AG09309 (cell line): ENCODE results near the gene FCGR3B.
"Not testable (repeated sequence)": the region's sequence is repeated elsewhere in the genome, so short reads cannot be mapped to it uniquely, and the experiment has no call there.

Source experiments
- DNase-seq: peaks from one replicate; pipeline ENCODE4 v3.0.0-alpha.2; 2010; ENCODE audit warnings: low read depth
- H3K4me3 ChIP-seq: 2 replicates; pipeline ENCODE4 v1.5.1; 2011; ENCODE audit warnings: mild to moderate bottlenecking, low read depth, low read length, moderate library complexity; ENCODE audit not compliant: control insufficient read depth

FCGR3B gene

GRCh38 chr1:161624605-161625004 is 6.4 kb downstream of the FCGR3B start:
- H3K4me3 ChIP-seq, DNase-seq: not testable (repeated sequence)

DNA sequence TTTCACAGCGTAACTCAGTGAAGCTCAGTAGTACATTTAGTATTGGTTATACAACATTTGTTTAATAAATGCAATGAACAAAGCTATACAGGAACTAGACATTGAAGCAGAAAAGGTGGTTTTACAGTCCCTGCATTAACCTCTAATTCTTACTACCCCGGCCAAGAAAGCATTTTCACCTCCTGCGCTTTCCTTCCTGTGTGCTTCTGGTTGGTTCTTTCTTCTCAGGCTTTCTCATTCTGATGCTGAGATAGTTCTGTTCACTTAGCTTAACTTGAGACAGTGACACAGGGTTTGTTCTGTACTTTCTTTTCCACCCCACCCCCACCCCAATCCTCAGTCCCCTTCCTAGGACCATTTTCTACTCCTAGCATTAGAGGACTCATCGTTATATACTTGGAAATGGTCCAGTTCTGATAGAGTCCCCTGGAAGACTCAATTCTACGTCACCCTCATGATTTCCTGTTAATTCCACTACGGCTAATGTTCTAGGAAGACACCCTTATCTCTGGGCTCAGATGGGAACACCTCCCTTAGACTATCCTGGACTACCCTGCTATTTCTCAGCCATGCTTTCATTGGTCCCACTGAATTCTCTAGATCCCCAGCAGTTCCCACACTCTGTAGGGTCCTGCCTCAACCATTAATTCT is 7.5 kb downstream of the FCGR3B start:
- DNase-seq, H3K4me3 ChIP-seq: not testable (repeated sequence)

DNA sequence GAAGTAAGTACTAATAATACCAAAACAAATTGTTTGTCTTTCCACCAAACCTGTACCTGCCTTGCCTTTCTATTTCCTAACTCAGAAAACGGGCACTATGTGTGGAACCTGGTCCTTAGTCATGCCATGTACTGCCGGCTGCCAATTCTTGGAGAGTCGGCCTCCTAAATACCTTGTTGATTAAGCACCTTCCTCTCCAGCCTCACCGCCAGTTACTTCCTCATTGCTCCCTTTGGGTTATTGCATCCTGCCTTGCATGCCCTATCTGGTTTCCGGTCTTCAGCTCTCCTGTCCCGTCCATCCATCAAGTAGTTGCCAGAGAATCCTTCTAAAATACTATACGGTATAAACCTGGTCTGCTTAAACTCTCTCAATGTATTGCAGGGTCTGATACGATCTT is 8.9 kb downstream of the FCGR3B start:
- not testable (repeated sequence) for DNase-seq, H3K4me3 ChIP-seq

DNA sequence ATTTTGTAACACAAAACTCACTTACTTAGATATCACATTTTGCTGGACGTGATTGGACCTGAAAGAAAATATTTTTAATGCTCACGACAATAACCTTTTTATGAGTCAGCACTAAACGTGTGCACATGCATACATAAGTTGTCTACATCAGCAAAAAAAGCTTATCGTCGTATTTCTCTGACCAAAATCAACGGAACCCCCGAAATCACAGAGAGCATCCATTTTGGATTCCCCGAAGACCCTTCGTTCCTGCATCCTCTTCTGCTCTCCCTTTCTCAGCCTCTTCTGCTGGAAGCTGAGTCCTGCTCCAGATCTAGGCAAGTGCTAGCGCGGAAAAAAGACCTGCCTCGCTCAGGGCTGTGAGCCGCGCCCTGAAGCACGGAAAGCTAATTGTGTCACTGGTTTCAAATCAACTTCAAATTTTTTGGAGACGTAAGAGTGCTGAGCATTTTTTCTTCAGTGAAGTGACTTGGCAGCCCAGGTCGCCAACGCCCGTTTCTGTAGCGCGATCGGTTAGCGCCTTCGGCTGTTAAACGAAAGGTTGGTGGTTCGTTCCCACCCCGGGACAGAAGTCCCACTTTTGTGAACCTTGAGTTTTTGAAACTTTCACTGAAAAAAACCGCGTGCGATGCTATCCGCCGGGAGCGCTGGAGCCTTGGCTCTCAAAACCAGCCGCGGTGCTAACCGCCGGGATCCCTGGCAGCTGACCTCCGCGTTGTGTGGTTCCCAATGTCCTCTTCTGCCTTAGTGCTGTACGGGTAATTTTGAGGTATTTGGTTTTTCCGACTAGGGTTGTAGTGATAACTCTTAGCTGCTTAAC is 9.6 kb downstream of the FCGR3B start:
- H3K4me3 ChIP-seq, result peak overlapping the region; percentile 51

GRCh38 chr1:161620399-161620798 is 10.6 kb downstream of the FCGR3B start:
- H3K4me3 ChIP-seq, DNase-seq: not testable (repeated sequence)

More for the DNA sequence above, 9.6 kb downstream of the FCGR3B start:
- DNase-seq, result not testable (repeated sequence)

GRCh38 chr1:161618517-161618916 is 12.5 kb downstream of the FCGR3B start:
- DNase-seq, H3K4me3 ChIP-seq: not testable (repeated sequence)

DNA sequence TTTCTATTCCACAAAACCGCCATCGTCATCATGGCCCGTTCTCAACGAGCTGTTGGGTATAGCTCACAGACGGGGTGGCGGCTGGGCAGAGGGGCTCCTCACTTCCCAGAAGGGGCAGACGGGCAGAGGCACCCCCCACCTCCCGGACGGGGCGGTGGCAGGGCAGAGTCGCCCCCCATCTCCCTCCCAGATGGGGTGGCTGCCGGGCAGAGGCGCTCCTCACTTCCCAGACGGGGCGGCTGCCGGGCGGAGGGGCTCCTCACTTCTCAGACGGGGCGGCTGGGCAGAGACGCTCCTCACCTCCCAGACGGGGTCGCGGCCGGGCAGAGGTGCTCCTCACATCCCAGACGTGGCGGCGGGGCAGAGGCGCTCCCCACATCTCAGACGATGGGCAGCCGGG is 14.6 kb downstream of the FCGR3B start:
- H3K4me3 ChIP-seq, DNase-seq: not testable (repeated sequence)

DNA sequence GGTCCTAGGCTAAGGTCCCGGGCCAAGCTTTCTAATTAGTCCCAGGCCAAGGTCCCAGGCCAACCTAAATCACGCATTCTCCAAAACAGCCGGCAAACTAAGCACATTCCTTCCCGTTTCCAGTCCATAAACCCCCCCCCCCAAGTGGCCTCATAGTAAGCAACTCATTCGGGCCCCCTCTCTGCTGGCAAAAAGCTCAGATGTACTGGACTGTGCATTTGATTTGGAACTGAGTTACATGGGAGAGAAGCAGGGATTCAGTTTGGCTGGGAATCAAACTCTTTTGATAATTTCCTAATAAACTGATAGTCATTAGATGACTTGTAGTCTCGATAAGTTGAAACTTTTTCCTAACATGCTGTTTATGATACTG is 17.8 kb downstream of the FCGR3B start:
- DNase-seq, result not testable (repeated sequence)
- peak overlapping the region; percentile 23 for H3K4me3 ChIP-seq

DNA sequence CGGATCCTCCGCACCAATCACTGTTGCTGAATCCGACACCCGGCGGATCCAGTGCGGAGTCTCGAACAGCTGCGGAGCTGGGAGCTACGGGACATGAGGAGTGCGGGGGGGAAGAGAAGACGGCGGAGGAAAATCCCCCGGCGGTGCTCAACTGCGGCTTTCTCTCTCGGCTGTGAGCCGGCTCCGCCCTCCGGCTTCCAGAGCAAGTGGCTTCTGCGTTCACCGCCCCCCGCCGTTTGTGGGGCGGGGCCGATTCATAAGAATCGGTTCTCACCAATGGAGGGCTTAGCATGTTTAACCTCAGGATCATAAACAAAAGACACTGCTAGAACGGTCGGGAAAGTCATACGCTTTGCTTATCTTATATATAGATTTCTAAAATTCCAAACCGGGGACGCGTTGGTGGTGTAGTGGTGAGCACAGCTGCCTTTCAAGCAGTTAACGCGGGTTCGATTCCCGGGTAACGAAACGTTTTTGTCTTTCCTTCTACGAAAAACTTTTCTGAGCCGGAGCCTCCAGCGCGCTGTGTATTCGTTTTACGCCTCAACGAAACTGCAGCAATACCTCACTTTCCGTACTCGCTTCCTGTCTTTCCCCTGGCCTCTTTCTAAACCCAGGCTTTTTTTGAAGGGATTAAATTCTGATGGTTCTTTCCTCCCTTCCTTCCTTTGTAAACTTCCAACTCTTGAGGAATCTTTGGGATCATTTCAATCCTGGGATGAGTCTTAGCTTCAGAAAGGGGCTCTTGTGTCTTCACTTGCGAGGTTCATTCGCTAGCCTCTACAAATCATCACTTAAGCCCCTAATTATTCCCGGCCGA is 18.4 kb downstream of the FCGR3B start:
- H3K4me3 ChIP-seq, result peak overlapping the region; percentile 45
- peak; percentile 89 for DNase-seq

DNA sequence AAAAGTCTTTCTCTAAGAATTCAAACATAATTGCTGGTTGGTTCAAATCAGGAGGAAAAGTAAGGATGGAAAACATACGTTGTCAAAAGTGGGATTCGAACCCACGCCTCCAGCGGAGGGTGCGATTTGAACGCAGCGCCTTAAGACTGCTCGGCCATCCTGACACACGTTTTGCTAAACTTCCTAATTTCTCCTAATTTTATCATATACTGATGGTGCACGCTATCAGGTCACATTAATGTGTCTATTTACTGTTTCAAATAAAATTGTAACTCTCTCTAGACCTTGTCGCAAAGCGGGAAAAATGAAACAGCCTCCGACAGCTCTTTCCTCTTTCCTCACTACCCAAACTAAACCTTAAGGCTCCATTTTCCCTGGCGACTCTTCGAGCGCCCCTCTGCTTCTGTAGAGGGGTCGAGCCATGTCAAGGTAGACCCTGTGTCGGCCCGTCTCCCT is 19.1 kb downstream of the FCGR3B start:
- not testable (repeated sequence) for DNase-seq
- peak overlapping the region; percentile 45 for H3K4me3 ChIP-seq

GRCh38 chr1:161610198-161610597 is 20.8 kb downstream of the FCGR3B start:
- not testable (repeated sequence) for H3K4me3 ChIP-seq, DNase-seq

GRCh38 chr1:161606541-161607336 is 24.2 kb downstream of the FCGR3B start:
- not testable (repeated sequence) for DNase-seq, H3K4me3 ChIP-seq

- H3K4me3 ChIP-seq, result peak overlapping the region; percentile 23
- DNase-seq, result not testable (repeated sequence)
These were observed 25.0 kb downstream of the FCGR3B start for GRCh38 chr1:161605762-161606540.

DNA sequence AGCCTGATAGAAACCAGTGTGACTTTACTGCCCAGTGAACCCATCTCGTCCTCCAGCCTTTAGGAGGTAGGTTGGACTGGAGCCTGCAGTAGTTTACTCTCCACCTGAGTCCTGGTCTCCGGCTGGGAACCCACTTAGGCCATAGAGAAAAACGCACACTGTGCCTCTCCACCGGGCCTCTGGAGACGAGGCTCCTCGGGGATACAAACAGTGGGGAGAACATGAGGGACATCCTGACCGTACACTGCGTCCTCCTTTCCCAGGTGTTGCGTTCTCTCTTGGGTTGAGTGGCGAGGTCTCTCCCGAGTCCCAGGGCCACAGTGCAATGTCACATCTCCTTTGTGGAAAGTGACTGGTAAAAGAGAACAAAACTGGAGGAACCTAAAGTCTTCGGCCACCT is 26.0 kb downstream of the FCGR3B start:
- H3K4me3 ChIP-seq, DNase-seq: not testable (repeated sequence)

DNA sequence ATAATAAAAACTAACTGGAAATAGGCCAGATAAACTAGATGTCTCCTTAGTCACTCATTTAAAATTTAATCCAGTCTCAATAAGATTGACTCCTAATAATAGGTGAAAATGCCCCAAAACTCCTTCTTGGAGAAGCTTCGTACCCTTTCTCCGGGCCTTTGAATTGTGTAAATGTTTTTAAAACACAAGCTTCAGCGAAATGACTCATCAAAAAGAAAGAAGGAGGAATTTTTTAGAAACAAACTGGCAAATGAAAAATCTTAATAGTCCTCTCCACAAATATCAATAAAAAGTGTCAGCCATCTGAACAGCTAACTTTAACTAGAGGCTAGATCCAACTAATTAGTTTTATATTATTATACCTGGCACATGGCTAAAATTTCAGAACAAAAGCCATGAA is 33.9 kb downstream of the FCGR3B start:
- H3K4me3 ChIP-seq, DNase-seq: not testable (repeated sequence)

DNA sequence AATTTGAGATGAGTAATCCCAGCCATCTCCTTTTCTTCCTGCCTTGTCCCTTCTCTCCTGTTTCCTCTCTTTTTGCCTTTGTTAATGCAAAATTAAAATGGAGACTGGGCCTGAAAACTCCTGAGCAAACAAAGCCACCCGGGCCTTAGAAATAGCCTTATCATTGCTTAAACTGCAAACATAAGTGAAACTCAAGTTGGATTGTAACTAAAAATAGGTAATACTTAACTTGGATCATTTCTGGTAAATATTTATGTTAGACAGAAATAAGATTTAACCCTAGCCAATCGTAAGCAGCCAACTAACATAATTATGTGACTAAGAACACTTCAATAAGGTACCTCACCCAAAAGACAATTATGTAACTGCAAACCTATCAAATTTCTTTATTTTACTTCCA is 35.4 kb downstream of the FCGR3B start:
- DNase-seq, H3K4me3 ChIP-seq: not testable (repeated sequence)

DNA sequence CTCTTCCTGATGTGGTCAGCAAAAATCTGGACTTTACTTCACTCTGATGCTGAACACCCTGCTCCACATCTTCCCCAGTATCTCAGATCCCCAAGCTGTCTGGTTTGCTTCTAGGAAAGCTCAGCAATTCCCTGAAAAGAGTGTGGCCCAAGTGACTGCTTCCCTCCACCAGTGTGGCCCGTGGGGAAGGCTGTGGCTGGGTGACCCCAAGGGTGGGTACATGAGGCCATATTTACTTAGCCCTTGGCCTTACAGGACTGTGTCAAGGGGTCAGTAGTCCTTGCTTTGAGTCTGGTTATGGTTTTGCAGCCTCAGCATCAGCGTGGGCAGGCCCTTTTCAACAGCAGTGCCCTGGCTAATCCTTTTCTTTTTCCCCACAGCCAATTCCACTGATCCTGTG is 35.8 kb downstream of the FCGR3B start:
- not testable (repeated sequence) for H3K4me3 ChIP-seq, DNase-seq
